HEK293T (cell line): Measurements from ENCODE around the gene DOLPP1.

ENCODE experiments used
- HDGF ChIP-seq: fragments of 450-650 bp; IDR thresholded peaks from 2 replicates; pipeline ENCODE4 v1.6.1; 2017; ENCODE audit warnings: antibody characterized with exemption, borderline replicate concordance
- PKNOX1 ChIP-seq: fragments of 450-650 bp; IDR thresholded peaks from 2 replicates; pipeline ENCODE4 v1.6.1; 2016
- SP1 ChIP-seq: fragments of 450-650 bp; IDR thresholded peaks from 2 replicates; pipeline ENCODE4 v1.6.1; 2017

- TF ChIP-seq SP1 (no peak), PKNOX1 (no peak), HDGF (no peak)
These were observed 21.7 kb upstream of the DOLPP1 start for GRCh38 chr9:129058965-129059795.
